HEK293 (cell line): ENCODE data around the gene ABCC10.

ENCODE experiments used
- CTCF ChIA-PET: fragments of 350-600 bp; formaldehyde crosslinking; extraction: SDS; loops from one replicate; lab custom pipeline; 2021; ENCODE audit warnings: antibody characterized with exemption; lab: Yijun Ruan, JAX
- POLR2A ChIA-PET: fragments of 300-600 bp; formaldehyde crosslinking; extraction: SDS; loops from one replicate; lab custom pipeline; 2020; ENCODE audit warnings: antibody characterized with exemption, inconsistent platforms; lab: Yijun Ruan, JAX
- H3K27ac ChIP-seq: fragments of 200-500 bp; sonication (Bioruptor generic); 2 replicates; pipeline ENCODE4 v1.5.1; 2014; ENCODE audit warnings: low read depth, low read length, control low read depth, inconsistent platforms; ENCODE audit errors: extremely low read depth
- H3K36me3 ChIP-seq, 2 experiments: fragments of 200-500 bp in 1 of 2; sonication (Bioruptor generic) in 1 of 2; 1 replicate in 1 of 2; 2 replicates in 1 of 2; pipeline ENCODE4 v1.5.1; 2014 to 2017; ENCODE audit warnings: inconsistent platforms in 2 of 2, low read length in 2 of 2; ENCODE audit not compliant: control insufficient read depth in 2 of 2, insufficient read depth in 1 of 2
- H3K4me1 ChIP-seq: fragments of 200-500 bp; sonication (Bioruptor generic); 2 replicates; pipeline ENCODE4 v1.5.1; 2014; ENCODE audit warnings: mild to moderate bottlenecking, low read length, inconsistent platforms; ENCODE audit not compliant: control insufficient read depth, insufficient read depth
- H3K4me3 ChIP-seq: 2 replicates; pipeline ENCODE4 v1.5.1; 2011; ENCODE audit warnings: low read depth, mild to moderate bottlenecking, control low read depth, low read length, moderate library complexity
- H3K9me3 ChIP-seq: fragments of 200-500 bp; sonication (Bioruptor generic); 2 replicates; pipeline ENCODE4 v1.5.1; 2014; ENCODE audit warnings: low read depth, low read length, inconsistent platforms; ENCODE audit not compliant: control insufficient read depth, insufficient read depth
- RBAK ChIP-seq: fragments of 450-650 bp; formaldehyde crosslinking; IDR thresholded peaks from 2 replicates; pipeline ENCODE4 v1.5.1; 2016; ENCODE audit warnings: missing biosample characterization, missing genetic modification characterization
- REPIN1 ChIP-seq: fragments of 450-650 bp; formaldehyde crosslinking; IDR thresholded peaks from 2 replicates; pipeline ENCODE4 v1.5.1; 2017; ENCODE audit warnings: missing biosample characterization, missing genetic modification characterization, low read depth
- SP3 ChIP-seq: fragments of 450-650 bp; formaldehyde crosslinking; IDR thresholded peaks from 2 replicates; pipeline ENCODE4 v1.5.1; 2016; ENCODE audit warnings: missing biosample characterization, missing genetic modification characterization
- SP7 ChIP-seq: fragments of 450-650 bp; formaldehyde crosslinking; IDR thresholded peaks from 2 replicates; pipeline ENCODE4 v1.5.1; 2016; ENCODE audit warnings: missing biosample characterization, missing genetic modification characterization
- WT1 ChIP-seq: fragments of 450-650 bp; formaldehyde crosslinking; IDR thresholded peaks from 2 replicates; pipeline ENCODE4 v1.5.1; 2016; ENCODE audit warnings: missing biosample characterization, missing genetic modification characterization
- YY2 ChIP-seq: fragments of 450-650 bp; formaldehyde crosslinking; IDR thresholded peaks from 2 replicates; pipeline ENCODE4 v1.5.1; 2016; ENCODE audit warnings: missing biosample characterization, missing genetic modification characterization
- ZBTB20 ChIP-seq: fragments of 450-650 bp; formaldehyde crosslinking; IDR thresholded peaks from 2 replicates; pipeline ENCODE4 v1.5.1; 2016; ENCODE audit warnings: missing biosample characterization, missing genetic modification characterization
- ZIC2 ChIP-seq: fragments of 450-650 bp; formaldehyde crosslinking; IDR thresholded peaks from 2 replicates; pipeline ENCODE4 v1.5.1; 2016; ENCODE audit warnings: missing biosample characterization, missing genetic modification characterization
- ZNF10 ChIP-seq: fragments of 450-650 bp; formaldehyde crosslinking; IDR thresholded peaks from 2 replicates; pipeline ENCODE4 v1.5.1; 2017; ENCODE audit warnings: missing biosample characterization, missing genetic modification characterization
- ZNF132 ChIP-seq: fragments of 450-650 bp; formaldehyde crosslinking; IDR thresholded peaks from 2 replicates; pipeline ENCODE4 v1.5.1; 2017; ENCODE audit warnings: missing biosample characterization, missing genetic modification characterization, borderline replicate concordance
- ZNF175 ChIP-seq: fragments of 450-650 bp; formaldehyde crosslinking; IDR thresholded peaks from 2 replicates; pipeline ENCODE4 v1.5.1; 2016; ENCODE audit warnings: missing biosample characterization, missing genetic modification characterization
- ZNF18 ChIP-seq: fragments of 450-650 bp; formaldehyde crosslinking; IDR thresholded peaks from 2 replicates; pipeline ENCODE4 v1.5.1; 2016; ENCODE audit warnings: missing biosample characterization, missing genetic modification characterization
- ZNF184 ChIP-seq: fragments of 450-650 bp; IDR thresholded peaks from 2 replicates; pipeline ENCODE4 v1.5.1; 2018; ENCODE audit warnings: missing biosample characterization, mild to moderate bottlenecking, missing genetic modification characterization
- ZNF335 ChIP-seq: fragments of 450-650 bp; formaldehyde crosslinking; conservative IDR thresholded peaks from 2 replicates; pipeline ENCODE4 v1.5.1; 2016; ENCODE audit warnings: missing biosample characterization, missing genetic modification characterization
- ZNF37A ChIP-seq: fragments of 450-650 bp; IDR thresholded peaks from 2 replicates; pipeline ENCODE4 v1.5.1; 2018; ENCODE audit warnings: missing biosample characterization, missing genetic modification characterization
- ZNF473 ChIP-seq: fragments of 450-650 bp; formaldehyde crosslinking; IDR thresholded peaks from 2 replicates; pipeline ENCODE4 v1.5.1; 2017; ENCODE audit warnings: missing biosample characterization, missing genetic modification characterization
- ZNF544 ChIP-seq: fragments of 450-650 bp; formaldehyde crosslinking; IDR thresholded peaks from 2 replicates; pipeline ENCODE4 v1.5.0; 2017; ENCODE audit warnings: missing biosample characterization, missing genetic modification characterization
- ZNF561 ChIP-seq: fragments of 450-650 bp; IDR thresholded peaks from 2 replicates; pipeline ENCODE4 v1.5.1; 2018; ENCODE audit warnings: missing biosample characterization, missing genetic modification characterization, borderline replicate concordance
- ZNF621 ChIP-seq: fragments of 450-650 bp; formaldehyde crosslinking; IDR thresholded peaks from 2 replicates; pipeline ENCODE4 v1.5.1; 2017; ENCODE audit warnings: missing biosample characterization, missing genetic modification characterization
- ZNF623 ChIP-seq: fragments of 450-650 bp; formaldehyde crosslinking; IDR thresholded peaks from 2 replicates; pipeline ENCODE4 v1.5.1; 2016; ENCODE audit warnings: missing biosample characterization, missing genetic modification characterization
- ZNF664 ChIP-seq: fragments of 450-650 bp; formaldehyde crosslinking; IDR thresholded peaks from 2 replicates; pipeline ENCODE4 v1.5.1; 2016; ENCODE audit warnings: missing biosample characterization, missing genetic modification characterization
- ZNF747 ChIP-seq: fragments of 450-650 bp; formaldehyde crosslinking; IDR thresholded peaks from 2 replicates; pipeline ENCODE4 v1.5.1; 2016; ENCODE audit warnings: missing biosample characterization, missing genetic modification characterization
- ZNF768 ChIP-seq: fragments of 450-650 bp; formaldehyde crosslinking; IDR thresholded peaks from 2 replicates; pipeline ENCODE4 v1.5.1; 2018; ENCODE audit warnings: missing biosample characterization, mild to moderate bottlenecking, missing genetic modification characterization
- ZNF837 ChIP-seq: fragments of 450-650 bp; formaldehyde crosslinking; IDR thresholded peaks from 2 replicates; pipeline ENCODE4 v1.5.1; 2016; ENCODE audit warnings: missing biosample characterization, missing genetic modification characterization
- ZSCAN30 ChIP-seq: fragments of 450-650 bp; IDR thresholded peaks from 2 replicates; pipeline ENCODE4 v1.5.1; 2018; ENCODE audit warnings: missing biosample characterization, mild to moderate bottlenecking, missing genetic modification characterization, moderate library complexity
- TF ChIP-seq, protein P1 (sequence below): fragments of 450-650 bp; formaldehyde crosslinking; IDR thresholded peaks from 2 replicates; pipeline ENCODE4 v1.5.1; 2016; ENCODE audit warnings: missing biosample characterization, missing genetic modification characterization
- TF ChIP-seq, protein P2 (sequence below): fragments of 450-650 bp; formaldehyde crosslinking; IDR thresholded peaks from 2 replicates; pipeline ENCODE4 v1.5.1; 2016; ENCODE audit warnings: missing biosample characterization, missing genetic modification characterization, borderline replicate concordance
- TF ChIP-seq, protein P3 (sequence below): sonication (generic); formaldehyde crosslinking; IDR thresholded peaks from 2 replicates; pipeline ENCODE4 v1.8.1; 2022; ENCODE audit warnings: mild to moderate bottlenecking, moderate library complexity, missing genetic modification reagents

Gene ABCC10

DNA sequence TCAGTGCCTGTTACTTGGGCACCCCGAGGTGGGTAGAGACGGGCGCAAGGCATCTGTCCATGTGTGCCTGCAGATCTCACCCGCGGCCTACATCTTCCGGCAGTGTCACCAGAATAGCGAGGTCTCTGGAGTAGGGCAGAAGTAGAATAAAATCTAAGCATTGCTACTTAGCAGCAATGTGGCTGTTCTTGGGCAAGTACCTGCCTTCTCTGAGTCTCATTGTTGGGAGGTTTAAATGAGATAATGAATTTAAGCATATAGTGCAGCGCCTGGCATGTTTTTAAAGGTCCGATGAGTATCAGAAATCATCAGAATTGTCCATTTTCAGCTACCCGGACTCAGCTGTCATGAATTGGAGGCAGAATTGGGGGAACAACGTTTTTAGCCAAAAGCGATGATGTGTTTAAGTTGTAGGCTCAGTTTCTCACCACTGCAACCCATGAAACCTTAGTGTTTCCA is 800 bp downstream of the ABCC10 start:
- Histone ChIP-seq H3K4me1 (peaks cover 7% of the 10 kb centered on the region; the same call in 1 of the 2 replicates), H3K9me3 (no peaks in the 10 kb centered on the region), H3K4me3 (peak overlapping the region; percentile 92), H3K36me3 (peaks cover 7 to 14% of the 10 kb centered on the region in 2 experiments; a peak in 2 of 3 replicates), H3K27ac (peak overlapping the region; percentile 84)
- TF ChIP-seq, protein P1, sequence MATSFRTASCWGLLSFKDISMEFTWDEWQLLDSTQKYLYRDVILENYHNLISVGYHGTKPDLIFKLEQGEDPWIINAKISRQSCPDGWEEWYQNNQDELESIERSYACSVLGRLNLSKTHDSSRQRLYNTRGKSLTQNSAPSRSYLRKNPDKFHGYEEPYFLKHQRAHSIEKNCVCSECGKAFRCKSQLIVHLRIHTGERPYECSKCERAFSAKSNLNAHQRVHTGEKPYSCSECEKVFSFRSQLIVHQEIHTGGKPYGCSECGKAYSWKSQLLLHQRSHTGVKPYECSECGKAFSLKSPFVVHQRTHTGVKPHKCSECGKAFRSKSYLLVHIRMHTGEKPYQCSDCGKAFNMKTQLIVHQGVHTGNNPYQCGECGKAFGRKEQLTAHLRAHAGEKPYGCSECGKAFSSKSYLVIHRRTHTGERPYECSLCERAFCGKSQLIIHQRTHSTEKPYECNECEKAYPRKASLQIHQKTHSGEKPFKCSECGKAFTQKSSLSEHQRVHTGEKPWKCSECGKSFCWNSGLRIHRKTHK (tag by site-specific recombination), result no peak
- TF ChIP-seq ZSCAN30 (tag by site-specific recombination), result no peak
- peak; percentile 61; the same call in 1 of the 2 replicates for TF ChIP-seq ZNF768 (tag by site-specific recombination)
- peak; percentile 98 for TF ChIP-seq ZNF664 (tag by site-specific recombination)
- 0 out of 2 replicates have a peak, but pooled peaks have one; percentile 58 for TF ChIP-seq ZNF335 (tag by site-specific recombination)
- TF ChIP-seq ZNF623 (tag by site-specific recombination), result 0 out of 2 replicates have a peak, but pooled peaks have one; percentile 5
- TF ChIP-seq ZNF184 (tag by site-specific recombination), result no peak
- no peak for TF ChIP-seq ZNF132 (tag by site-specific recombination)
- TF ChIP-seq ZNF37A (tag by site-specific recombination), result no peak
- TF ChIP-seq, protein P2, sequence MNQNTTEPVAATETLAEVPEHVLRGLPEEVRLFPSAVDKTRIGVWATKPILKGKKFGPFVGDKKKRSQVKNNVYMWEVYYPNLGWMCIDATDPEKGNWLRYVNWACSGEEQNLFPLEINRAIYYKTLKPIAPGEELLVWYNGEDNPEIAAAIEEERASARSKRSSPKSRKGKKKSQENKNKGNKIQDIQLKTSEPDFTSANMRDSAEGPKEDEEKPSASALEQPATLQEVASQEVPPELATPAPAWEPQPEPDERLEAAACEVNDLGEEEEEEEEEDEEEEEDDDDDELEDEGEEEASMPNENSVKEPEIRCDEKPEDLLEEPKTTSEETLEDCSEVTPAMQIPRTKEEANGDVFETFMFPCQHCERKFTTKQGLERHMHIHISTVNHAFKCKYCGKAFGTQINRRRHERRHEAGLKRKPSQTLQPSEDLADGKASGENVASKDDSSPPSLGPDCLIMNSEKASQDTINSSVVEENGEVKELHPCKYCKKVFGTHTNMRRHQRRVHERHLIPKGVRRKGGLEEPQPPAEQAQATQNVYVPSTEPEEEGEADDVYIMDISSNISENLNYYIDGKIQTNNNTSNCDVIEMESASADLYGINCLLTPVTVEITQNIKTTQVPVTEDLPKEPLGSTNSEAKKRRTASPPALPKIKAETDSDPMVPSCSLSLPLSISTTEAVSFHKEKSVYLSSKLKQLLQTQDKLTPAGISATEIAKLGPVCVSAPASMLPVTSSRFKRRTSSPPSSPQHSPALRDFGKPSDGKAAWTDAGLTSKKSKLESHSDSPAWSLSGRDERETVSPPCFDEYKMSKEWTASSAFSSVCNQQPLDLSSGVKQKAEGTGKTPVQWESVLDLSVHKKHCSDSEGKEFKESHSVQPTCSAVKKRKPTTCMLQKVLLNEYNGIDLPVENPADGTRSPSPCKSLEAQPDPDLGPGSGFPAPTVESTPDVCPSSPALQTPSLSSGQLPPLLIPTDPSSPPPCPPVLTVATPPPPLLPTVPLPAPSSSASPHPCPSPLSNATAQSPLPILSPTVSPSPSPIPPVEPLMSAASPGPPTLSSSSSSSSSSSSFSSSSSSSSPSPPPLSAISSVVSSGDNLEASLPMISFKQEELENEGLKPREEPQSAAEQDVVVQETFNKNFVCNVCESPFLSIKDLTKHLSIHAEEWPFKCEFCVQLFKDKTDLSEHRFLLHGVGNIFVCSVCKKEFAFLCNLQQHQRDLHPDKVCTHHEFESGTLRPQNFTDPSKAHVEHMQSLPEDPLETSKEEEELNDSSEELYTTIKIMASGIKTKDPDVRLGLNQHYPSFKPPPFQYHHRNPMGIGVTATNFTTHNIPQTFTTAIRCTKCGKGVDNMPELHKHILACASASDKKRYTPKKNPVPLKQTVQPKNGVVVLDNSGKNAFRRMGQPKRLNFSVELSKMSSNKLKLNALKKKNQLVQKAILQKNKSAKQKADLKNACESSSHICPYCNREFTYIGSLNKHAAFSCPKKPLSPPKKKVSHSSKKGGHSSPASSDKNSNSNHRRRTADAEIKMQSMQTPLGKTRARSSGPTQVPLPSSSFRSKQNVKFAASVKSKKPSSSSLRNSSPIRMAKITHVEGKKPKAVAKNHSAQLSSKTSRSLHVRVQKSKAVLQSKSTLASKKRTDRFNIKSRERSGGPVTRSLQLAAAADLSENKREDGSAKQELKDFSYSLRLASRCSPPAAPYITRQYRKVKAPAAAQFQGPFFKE, result no peak
- no peak for TF ChIP-seq ZNF747
- TF ChIP-seq ZNF544, result no peak
- TF ChIP-seq WT1 (tag by site-specific recombination), result no peak
- TF ChIP-seq RBAK (tag by site-specific recombination), result no peak
- no peak for TF ChIP-seq ZNF621 (tag by site-specific recombination)
- TF ChIP-seq ZNF837 (tag by site-specific recombination), result no peak
- no peak for TF ChIP-seq ZNF561 (tag by site-specific recombination)
- no peak for TF ChIP-seq YY2 (tag by site-specific recombination)
- no peak for TF ChIP-seq ZIC2
- TF ChIP-seq, protein P3, sequence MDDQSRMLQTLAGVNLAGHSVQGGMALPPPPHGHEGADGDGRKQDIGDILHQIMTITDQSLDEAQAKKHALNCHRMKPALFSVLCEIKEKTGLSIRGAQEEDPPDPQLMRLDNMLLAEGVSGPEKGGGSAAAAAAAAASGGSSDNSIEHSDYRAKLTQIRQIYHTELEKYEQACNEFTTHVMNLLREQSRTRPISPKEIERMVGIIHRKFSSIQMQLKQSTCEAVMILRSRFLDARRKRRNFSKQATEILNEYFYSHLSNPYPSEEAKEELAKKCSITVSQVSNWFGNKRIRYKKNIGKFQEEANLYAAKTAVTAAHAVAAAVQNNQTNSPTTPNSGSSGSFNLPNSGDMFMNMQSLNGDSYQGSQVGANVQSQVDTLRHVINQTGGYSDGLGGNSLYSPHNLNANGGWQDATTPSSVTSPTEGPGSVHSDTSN (CRISPR knock-in tag), result no peak
- TF ChIP-seq ZNF473 (tag by site-specific recombination), result no peak
- no peak for TF ChIP-seq ZNF18
- 0 out of 2 replicates have a peak, but pooled peaks have one; percentile 1 for TF ChIP-seq ZNF10 (tag by site-specific recombination)
- TF ChIP-seq SP3 (tag by site-specific recombination), result no peak
- TF ChIP-seq ZNF175 (tag by site-specific recombination), result no peak
- TF ChIP-seq SP7, result no peak
- no peak for TF ChIP-seq REPIN1
- peak; percentile 78 for TF ChIP-seq ZBTB20 (tag by site-specific recombination)
- ChIA-PET CTCF (interaction anchor here (0.5 to 0.9 kb wide), 2 partner anchors 80 to 528 kb away, joined by 3 to 4 read pairs; no protein-coding TSS in a partner anchor), POLR2A (interaction anchor here (0.8 to 2.6 kb wide), 8 partner anchors 9 to 89 kb away, joined by 3 to 28 read pairs (median 4); partner anchors contain the start of genes POLR1C, YIPF3 and ZNF318)
